Neural cell (in vitro differentiated cells): Measurements from ENCODE around the gene HES6. TPM values are rescaled to one million over a fixed set of nuclear protein-coding genes. Genes with fewer than 3 reads are reported as not detected.

Experiments used
- H2AFZ ChIP-seq: fragments of 200-600, 300-800 bp; sonication (generic), shearing (Covaris generic); 2 replicates; pipeline ENCODE4 v1.6.0; 2014; ENCODE audit warnings: low read depth, mild to moderate bottlenecking, antibody characterized with exemption, low read length, moderate library complexity
- H3F3A ChIP-seq: fragments of 200-600 bp; shearing (Covaris generic); 2 replicates; pipeline ENCODE4 v1.6.1; 2016; ENCODE audit warnings: mild to moderate bottlenecking, moderate library complexity, mixed read lengths, antibody characterized with exemption, low read length; ENCODE audit not compliant: insufficient read depth, poor library complexity, severe bottlenecking
- H3K27ac ChIP-seq: fragments of 200-600, 300-800 bp; sonication (generic), shearing (Covaris generic); 2 replicates; pipeline ENCODE4 v1.5.1; 2014; ENCODE audit warnings: mild to moderate bottlenecking, low read length, moderate library complexity
- H3K27me3 ChIP-seq: fragments of 300-800, 200-600 bp; sonication (generic), shearing (Covaris generic); 2 replicates; pipeline ENCODE4 v1.6.0; 2014; ENCODE audit warnings: mild to moderate bottlenecking, low read depth, low read length, moderate library complexity; ENCODE audit not compliant: insufficient read depth
- H3K36me3 ChIP-seq: fragments of 300-800, 200-600 bp; sonication (generic), shearing (Covaris generic); 2 replicates; pipeline ENCODE4 v1.5.1; 2014; ENCODE audit warnings: mild to moderate bottlenecking, antibody characterized with exemption, low read length, moderate library complexity; ENCODE audit not compliant: insufficient read depth
- H3K4me2 ChIP-seq: fragments of 300-800, 200-600 bp; sonication (generic), shearing (Covaris generic); 2 replicates; pipeline ENCODE4 v1.6.0; 2014; ENCODE audit warnings: mild to moderate bottlenecking, low read length
- H3K4me3 ChIP-seq: fragments of 300-800, 200-600 bp; sonication (generic), shearing (Covaris generic); 2 replicates; pipeline ENCODE4 v1.5.1; 2014; ENCODE audit warnings: mild to moderate bottlenecking, low read length, moderate library complexity
- H3K79me2 ChIP-seq: fragments of 200-600 bp; shearing (Covaris generic); replicated peaks from 2 replicates; pipeline ENCODE4 v1.6.0; 2014; ENCODE audit warnings: mild to moderate bottlenecking, low read length, moderate library complexity; ENCODE audit not compliant: insufficient read depth
- H3K9ac ChIP-seq: fragments of 300-800, 200-600 bp; sonication (generic), shearing (Covaris generic); 2 replicates; pipeline ENCODE4 v1.6.1; 2016; ENCODE audit warnings: mild to moderate bottlenecking, low read length, mixed read lengths
- H3K9me2 ChIP-seq: fragments of 200-600 bp; shearing (Covaris generic); 2 replicates; pipeline ENCODE4 v1.6.1; 2016; ENCODE audit warnings: mild to moderate bottlenecking, low read length, mixed read lengths; ENCODE audit not compliant: insufficient read depth
- H3K9me3 ChIP-seq: fragments of 200-600, 300-800 bp; sonication (generic), shearing (Covaris generic); 2 replicates; pipeline ENCODE4 v1.6.1; 2016; ENCODE audit warnings: mild to moderate bottlenecking, mixed run types, low read length, moderate library complexity, mixed read lengths
- H4K20me1 ChIP-seq: fragments of 200-600 bp; shearing (Covaris generic); 2 replicates; pipeline ENCODE4 v1.6.1; 2016; ENCODE audit warnings: mild to moderate bottlenecking, mixed run types; ENCODE audit not compliant: insufficient read depth
- EP300 ChIP-seq: fragments of 450-650 bp; conservative IDR thresholded peaks from 2 replicates; pipeline ENCODE4 v1.6.1; 2014; ENCODE audit warnings: antibody characterized with exemption, mild to moderate bottlenecking, moderate library complexity; ENCODE audit not compliant: poor library complexity, severe bottlenecking
- EZH2 ChIP-seq: fragments of 200-600, 300-800 bp; shearing (Covaris generic), sonication (generic); IDR thresholded peaks from 2 replicates; pipeline ENCODE4 v1.6.1; 2014; ENCODE audit warnings: antibody characterized with exemption, low read length, borderline replicate concordance, mild to moderate bottlenecking; ENCODE audit not compliant: insufficient read depth, poor library complexity, severe bottlenecking
- MXI1 ChIP-seq: fragments of 450-650 bp; conservative IDR thresholded peaks from 2 replicates; pipeline ENCODE4 v1.6.1; 2014; ENCODE audit warnings: antibody characterized with exemption, mild to moderate bottlenecking; ENCODE audit not compliant: poor library complexity, severe bottlenecking
- POLR2AphosphoS5 ChIP-seq: IDR thresholded peaks from 2 replicates; pipeline ENCODE4 v1.6.1; 2012
- RAD21 ChIP-seq: fragments of 450-650 bp; conservative IDR thresholded peaks from 2 replicates; pipeline ENCODE4 v1.6.1; 2014; ENCODE audit warnings: antibody characterized with exemption, mild to moderate bottlenecking, moderate library complexity
- SMC3 ChIP-seq: fragments of 450-650 bp; conservative IDR thresholded peaks from 2 replicates; pipeline ENCODE4 v1.6.1; 2014; ENCODE audit warnings: antibody characterized with exemption, mild to moderate bottlenecking, moderate library complexity; ENCODE audit not compliant: poor library complexity
- TAF1 ChIP-seq: IDR thresholded peaks from 2 replicates; pipeline ENCODE4 v1.6.1; 2012; ENCODE audit warnings: low read depth
- polyA plus RNA-seq: library from polyadenylated mRNA; depleted of rRNA; stranded (reverse); fragments of >200 nt; gene quantifications from 2 replicates; pipeline ENCODE4 v1.2.3, GENCODE V29; 2014
- TF ChIP-seq, protein P1 (sequence below): IDR thresholded peaks from 2 replicates; pipeline ENCODE4 v1.6.1; 2012; ENCODE audit warnings: borderline replicate concordance
- TF ChIP-seq, protein P2 (sequence below): fragments of 450-650 bp; IDR thresholded peaks from 2 replicates; pipeline ENCODE4 v1.5.1; 2014; ENCODE audit warnings: antibody characterized with exemption, mild to moderate bottlenecking, moderate library complexity; ENCODE audit not compliant: poor library complexity, severe bottlenecking

Gene HES6
- polyA plus RNA-seq, 1 donor from 2014 or later, result 236 TPM

DNA sequence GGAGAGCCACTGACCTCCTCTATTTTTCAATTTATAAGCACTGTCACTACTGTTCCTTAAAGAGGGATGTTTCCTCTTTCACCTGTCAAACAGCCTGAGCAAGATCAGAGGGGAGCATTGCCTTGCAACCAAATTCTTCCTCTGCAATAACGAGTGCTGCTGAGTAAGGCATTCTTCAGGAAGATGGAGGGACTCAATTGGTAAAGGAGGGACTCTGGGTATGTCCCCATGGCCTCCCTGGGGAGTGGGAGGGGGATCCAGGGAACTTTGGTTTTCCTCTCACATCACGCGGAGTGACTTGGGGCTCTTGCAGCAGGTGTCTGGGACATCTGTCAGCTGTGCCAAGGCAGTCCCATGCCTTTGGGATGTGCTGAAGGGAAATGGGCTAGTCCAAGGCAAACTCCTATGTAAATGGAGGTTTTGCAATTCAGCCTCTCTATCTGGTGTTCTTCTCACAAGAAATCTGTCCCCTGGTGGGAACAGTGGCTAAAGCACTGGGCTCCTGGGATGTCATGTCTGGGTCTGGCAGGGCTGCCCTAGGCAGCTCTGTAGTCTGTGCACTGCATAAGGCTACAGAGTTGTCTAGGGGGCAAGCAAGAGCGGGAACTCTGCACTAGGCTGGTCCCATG is 14.4 kb upstream of the HES6 start:
- no peak overlapping the region for H3K4me3 ChIP-seq
- H3K27me3 ChIP-seq, result no peaks in the 10 kb centered on the region
- H3K27ac ChIP-seq, result no peak overlapping the region
- H3K36me3 ChIP-seq, result no peaks in the 10 kb centered on the region
- no peak for TF ChIP-seq SMC3
- TF ChIP-seq EP300, result no peak
- TF ChIP-seq, protein P1, sequence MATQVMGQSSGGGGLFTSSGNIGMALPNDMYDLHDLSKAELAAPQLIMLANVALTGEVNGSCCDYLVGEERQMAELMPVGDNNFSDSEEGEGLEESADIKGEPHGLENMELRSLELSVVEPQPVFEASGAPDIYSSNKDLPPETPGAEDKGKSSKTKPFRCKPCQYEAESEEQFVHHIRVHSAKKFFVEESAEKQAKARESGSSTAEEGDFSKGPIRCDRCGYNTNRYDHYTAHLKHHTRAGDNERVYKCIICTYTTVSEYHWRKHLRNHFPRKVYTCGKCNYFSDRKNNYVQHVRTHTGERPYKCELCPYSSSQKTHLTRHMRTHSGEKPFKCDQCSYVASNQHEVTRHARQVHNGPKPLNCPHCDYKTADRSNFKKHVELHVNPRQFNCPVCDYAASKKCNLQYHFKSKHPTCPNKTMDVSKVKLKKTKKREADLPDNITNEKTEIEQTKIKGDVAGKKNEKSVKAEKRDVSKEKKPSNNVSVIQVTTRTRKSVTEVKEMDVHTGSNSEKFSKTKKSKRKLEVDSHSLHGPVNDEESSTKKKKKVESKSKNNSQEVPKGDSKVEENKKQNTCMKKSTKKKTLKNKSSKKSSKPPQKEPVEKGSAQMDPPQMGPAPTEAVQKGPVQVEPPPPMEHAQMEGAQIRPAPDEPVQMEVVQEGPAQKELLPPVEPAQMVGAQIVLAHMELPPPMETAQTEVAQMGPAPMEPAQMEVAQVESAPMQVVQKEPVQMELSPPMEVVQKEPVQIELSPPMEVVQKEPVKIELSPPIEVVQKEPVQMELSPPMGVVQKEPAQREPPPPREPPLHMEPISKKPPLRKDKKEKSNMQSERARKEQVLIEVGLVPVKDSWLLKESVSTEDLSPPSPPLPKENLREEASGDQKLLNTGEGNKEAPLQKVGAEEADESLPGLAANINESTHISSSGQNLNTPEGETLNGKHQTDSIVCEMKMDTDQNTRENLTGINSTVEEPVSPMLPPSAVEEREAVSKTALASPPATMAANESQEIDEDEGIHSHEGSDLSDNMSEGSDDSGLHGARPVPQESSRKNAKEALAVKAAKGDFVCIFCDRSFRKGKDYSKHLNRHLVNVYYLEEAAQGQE, result no peak
- TF ChIP-seq EZH2, result no peak
- TF ChIP-seq, protein P2, sequence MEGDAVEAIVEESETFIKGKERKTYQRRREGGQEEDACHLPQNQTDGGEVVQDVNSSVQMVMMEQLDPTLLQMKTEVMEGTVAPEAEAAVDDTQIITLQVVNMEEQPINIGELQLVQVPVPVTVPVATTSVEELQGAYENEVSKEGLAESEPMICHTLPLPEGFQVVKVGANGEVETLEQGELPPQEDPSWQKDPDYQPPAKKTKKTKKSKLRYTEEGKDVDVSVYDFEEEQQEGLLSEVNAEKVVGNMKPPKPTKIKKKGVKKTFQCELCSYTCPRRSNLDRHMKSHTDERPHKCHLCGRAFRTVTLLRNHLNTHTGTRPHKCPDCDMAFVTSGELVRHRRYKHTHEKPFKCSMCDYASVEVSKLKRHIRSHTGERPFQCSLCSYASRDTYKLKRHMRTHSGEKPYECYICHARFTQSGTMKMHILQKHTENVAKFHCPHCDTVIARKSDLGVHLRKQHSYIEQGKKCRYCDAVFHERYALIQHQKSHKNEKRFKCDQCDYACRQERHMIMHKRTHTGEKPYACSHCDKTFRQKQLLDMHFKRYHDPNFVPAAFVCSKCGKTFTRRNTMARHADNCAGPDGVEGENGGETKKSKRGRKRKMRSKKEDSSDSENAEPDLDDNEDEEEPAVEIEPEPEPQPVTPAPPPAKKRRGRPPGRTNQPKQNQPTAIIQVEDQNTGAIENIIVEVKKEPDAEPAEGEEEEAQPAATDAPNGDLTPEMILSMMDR, result no peak
- TF ChIP-seq TAF1, result no peak
- TF ChIP-seq RAD21, result no peak
- no peak for TF ChIP-seq MXI1
- TF ChIP-seq POLR2AphosphoS5, result no peak
- H4K20me1 ChIP-seq, result no peaks in the 10 kb centered on the region
- H3K9ac ChIP-seq, result no peak overlapping the region
- H3K4me2 ChIP-seq, result no peak overlapping the region
- H2AFZ ChIP-seq, result no peak overlapping the region
- H3F3A ChIP-seq, result no peaks in the 10 kb centered on the region
- H3K79me2 ChIP-seq, result no peaks in the 10 kb centered on the region
- no peaks in the 10 kb centered on the region for H3K9me3 ChIP-seq
- H3K9me2 ChIP-seq, result no peaks in the 10 kb centered on the region

DNA sequence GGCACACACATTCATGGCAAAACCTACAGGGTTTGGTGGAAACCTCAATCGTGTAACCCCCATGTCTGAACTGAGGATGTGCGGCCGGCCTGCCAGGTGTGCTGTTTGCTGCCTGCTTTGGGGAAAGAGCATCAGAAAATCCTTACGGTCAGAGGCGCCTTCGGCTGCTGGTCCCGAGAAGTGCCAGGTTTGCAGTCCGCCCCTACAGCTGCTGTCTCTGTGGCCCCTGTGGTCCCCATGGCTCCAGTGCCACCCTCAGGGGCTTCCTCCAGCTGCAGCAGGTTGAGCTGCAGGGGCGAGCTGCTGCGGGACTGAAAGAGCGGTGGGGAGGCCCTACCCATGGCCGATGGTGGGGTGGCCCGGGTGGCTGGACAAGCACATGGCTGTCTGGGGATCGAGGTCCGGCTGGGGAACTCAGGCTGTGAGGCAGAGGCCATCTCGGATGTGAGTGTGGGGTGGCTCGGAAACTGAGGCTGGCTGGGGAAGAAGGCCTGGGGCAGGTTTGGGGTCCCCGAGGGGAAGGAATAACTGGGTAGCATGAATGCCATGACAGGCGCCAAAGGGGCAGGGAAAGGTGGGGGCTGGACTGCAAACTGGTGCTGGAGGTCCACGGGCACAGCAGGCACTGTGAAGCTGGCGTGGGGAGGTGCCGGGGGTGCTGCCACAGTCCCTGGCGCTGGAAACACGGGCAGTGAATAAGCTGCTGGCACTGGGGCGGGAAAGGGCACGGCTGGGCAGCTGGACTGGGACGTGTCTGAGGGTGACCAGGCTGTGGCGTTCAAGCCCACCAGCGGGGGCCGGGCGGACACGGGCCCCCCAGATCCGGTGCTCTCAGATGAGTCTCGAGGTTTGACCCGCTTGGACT is 13.2 kb upstream of the HES6 start:
- H3K4me3 ChIP-seq, result no peak overlapping the region
- H4K20me1 ChIP-seq, result no peaks in the 10 kb centered on the region
- H3K27ac ChIP-seq, result no peak overlapping the region
- H3K27me3 ChIP-seq, result no peaks in the 10 kb centered on the region
- no peak overlapping the region for H3K4me2 ChIP-seq
- no peaks in the 10 kb centered on the region for H3K79me2 ChIP-seq
- no peak overlapping the region for H3K9ac ChIP-seq
- no peaks in the 10 kb centered on the region for H3F3A ChIP-seq
- no peaks in the 10 kb centered on the region for H3K9me3 ChIP-seq
- H3K36me3 ChIP-seq, result no peaks in the 10 kb centered on the region
- H3K9me2 ChIP-seq, result no peaks in the 10 kb centered on the region
- H2AFZ ChIP-seq, result no peak overlapping the region
- TF ChIP-seq TAF1, result no peak
